ENCODE data around the gene SH3PXD2A.
A peak's percentile ranks its signal among the peaks of the same experiment; 100 is the strongest.

The SH3PXD2A gene

DNA sequence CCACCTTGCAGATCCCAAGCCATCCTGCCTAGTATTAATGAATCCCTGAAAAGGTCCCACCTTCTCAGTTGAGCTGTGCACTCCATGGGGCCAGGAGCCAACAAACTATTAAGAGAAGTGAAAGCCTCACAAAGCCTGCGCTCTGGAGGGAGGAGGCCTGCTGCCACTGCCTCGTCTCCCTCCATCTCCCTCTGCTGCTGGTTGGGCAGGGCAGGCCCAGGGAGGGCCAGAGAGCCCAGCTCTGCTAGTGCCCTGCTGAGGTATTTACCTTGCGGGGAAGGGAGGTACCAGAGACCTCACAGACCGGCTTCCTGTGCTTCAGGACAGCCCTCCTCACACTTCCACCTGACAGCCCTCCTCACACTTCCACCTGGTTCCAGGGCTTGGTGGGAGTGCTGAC lies 171.5 kb downstream of the SH3PXD2A start:
- DNase-seq (ENCODE audit: low spot score) = no peak

- DNase-seq (ENCODE audit: low spot score) = no peak
Observed at GRCh38 chr10:103682631-103683030, 172.7 kb downstream of the SH3PXD2A start.

- no peak for DNase-seq (ENCODE audit: low spot score)
Observed at GRCh38 chr10:103681617-103682399, 173.6 kb downstream of the SH3PXD2A start.

DNA sequence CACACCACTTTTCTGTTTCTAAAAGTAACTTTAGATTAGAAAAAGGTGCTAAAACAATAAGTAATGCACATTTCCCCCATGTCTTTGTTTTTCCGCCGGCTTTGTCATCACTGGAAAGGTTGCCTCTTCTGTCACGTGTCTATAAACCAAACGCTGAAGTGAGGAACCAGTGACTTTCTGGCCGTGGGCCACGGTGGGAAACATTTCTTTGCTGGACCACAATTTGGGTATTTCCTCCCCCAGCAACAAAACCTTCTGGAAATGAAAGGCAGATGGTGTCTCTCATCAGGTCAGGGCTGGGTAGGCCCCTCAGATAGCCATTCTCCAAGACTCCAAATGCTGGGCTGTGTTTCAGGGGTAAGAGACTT lies 174.5 kb downstream of the SH3PXD2A start:
- DNase-seq (ENCODE audit: low spot score) = no peak

DNA sequence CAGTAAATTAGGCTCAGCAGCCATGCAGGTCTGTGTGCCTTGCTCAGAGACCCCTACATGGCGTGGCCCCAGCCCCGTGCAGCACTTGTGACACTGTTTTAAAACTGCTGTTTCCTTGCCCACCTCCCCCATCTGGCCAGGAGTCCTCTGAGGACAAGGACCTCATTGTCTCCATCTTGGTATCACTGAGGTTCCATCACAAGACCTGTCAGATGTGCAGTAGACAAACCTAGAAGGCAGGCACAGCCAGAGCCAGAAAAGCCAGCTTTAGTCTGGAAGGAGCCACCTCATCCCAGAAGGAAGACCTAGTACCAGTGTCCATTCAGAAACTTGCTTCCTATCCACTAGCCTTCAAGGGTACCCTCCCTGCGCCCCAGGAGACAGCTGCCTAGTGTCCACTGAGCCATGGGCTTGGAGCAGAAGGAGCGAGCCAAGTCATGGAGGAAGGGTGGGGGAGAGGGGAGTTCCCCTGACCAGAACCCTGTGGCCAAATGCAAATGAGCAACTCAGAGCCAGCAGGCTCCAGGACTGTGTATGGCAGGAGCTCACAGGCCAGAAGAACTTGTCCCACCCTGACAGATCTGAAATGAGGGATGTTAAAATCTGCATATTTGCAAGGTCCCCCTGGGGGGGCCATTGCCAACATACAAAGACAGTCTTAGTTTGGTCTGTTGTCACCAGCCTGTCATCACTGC lies 176.1 kb downstream of the SH3PXD2A start:
- DNase-seq (ENCODE audit: low spot score) = peak; percentile 33

DNA sequence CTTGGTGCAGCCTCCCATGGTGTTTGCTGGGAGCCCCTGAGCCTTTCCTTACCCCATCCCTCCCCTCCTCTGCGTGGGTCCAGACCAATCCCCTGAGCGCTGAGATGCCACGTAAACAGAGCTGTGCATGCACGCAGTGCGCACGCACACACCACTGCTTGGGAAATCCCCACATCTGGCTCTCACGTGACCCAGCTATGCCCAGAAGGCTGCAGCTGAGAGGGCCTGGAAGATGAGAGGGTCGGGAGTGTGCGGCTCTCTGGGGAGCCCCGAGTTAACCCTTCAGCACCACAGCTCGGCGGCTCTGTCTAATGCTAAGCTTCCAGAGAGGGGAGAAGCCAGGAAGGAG lies 177.2 kb downstream of the SH3PXD2A start:
- peak; percentile 97 for DNase-seq (ENCODE audit: low spot score)

DNA sequence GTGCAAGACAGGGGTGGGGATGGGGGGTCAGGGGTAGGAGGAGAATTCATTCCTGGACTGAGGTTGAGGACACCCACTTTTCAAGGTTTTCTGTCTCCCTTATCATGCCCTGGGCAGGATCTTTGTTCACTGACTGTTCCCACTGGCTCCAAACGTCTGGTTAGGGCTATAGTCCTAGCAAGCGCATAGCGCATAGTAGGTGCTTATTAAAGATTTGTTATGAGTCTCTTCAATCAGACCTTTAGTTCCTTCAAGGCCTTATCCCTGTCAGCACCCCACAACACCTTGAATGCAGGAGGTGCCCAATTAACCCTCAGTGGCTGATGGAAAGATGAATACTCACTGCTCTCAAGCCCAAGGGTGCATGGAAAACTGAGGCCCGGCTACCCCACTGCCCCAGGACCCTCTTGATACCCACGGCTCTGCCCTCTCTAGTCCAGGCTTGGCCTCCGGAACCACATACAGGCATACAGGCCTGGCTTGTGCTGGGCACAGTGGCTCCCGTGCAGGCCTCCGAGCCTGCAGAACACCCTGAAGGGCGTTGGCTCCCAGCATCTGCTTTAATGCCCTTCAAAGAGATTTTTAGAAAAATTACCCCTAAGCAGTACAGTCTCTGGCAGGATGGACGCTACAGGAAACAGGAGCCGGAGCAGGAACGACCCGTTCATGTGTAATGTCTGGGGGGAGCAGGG lies 177.7 kb downstream of the SH3PXD2A start:
- DNase-seq (ENCODE audit: low spot score) = no peak

GRCh38 chr10:103676851-103677417 lies 178.4 kb downstream of the SH3PXD2A start:
- no peak for DNase-seq (ENCODE audit: low spot score)

DNA sequence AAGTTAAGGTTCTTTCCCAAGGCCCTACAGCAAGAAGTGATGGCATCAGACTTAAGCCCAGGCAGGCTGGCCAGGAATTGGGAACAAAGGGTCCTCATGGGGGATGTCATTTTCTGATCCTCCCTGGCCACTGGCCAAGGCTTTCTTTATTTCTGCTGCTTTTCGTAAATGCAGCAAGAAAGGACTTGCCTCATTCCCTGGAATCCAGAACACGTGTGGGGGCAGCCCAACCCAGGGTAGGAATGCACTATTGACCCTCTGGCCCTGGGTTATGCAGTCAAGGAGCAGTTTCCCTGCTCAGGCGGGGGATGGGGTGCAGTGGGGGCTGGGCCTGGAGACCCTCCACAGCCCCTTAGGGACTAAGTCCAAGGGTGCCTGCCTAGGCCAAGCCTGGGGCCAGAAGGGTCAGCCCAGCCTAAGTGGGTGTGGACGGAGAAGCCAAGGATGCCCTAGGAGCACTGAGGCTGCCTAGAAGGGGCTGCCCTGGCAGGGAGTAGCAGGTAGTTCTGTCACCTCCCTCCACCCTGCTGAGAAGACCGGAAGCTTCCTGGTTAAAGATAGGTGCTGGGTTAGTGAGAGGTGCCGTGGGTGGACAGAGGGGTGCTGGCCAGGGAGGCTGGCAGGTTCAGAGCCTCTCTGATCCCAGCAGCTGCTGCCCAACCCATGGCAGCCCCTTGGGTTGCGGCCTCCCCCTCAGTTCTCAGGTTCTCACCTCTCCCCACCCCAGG lies 179.2 kb downstream of the SH3PXD2A start:
- no peak for DNase-seq (ENCODE audit: low spot score)

DNA sequence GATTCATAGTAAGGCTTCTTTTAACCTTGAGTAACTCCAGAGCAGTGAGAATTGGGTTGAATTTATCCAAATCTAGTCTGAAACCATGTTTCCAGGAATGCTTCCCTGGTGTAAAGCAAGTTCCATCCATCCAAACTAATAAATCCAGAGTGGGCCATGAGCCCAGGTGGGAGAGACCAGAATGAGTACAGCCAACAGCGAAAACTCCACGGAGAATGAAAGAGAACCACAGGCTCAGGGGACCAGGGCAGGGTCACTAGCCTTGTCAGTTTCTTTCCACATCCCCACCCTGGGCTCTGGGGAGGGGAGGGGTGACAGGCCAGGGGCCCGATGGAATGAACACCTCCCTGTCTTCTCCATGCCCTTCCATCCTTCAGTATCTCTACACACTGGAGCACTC lies 181.8 kb downstream of the SH3PXD2A start:
- DNase-seq (ENCODE audit: low spot score) = no peak

GRCh38 chr10:103672345-103672744 lies 183.0 kb downstream of the SH3PXD2A start:
- no peak for DNase-seq (ENCODE audit: low spot score)

DNA sequence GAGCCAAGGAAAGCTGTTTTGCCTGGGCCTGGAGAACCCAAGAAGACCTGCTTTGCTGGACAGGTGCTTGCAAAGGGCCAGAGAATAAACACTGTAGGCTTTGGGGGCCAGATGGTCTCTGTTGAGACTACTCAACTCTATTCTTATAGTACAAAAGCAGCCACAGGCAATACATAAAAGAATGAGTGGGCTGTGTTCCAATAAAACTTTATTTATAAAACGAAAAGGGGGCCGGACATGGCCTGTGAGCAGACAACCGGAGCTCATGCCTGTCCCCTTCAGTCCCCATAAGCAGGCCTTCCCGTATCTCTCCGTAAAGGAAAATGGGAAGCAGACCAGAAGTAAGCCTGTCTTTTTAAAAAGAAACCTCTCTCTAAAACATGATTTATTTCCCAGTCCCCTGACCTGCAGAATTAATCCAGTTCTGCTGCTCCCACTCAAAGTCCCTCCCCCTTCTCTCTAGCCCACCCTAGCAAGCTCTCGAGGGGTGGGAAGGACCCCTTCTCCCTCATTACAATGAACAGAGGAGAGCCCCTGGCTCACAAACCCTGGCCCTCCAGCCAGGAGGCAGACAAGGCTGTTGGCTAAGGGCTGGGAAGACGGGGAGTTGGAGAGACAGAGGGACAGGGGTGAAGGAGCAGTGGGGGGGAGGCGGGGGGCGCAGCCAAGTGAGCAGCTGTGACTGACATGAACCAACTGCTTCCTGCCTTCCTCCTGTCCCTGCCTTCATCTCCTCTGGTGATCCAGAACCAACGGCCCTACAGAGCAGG lies 184.1 kb downstream of the SH3PXD2A start:
- DNase-seq (ENCODE audit: low spot score) = no peak

GRCh38 chr10:103669944-103670343 lies 185.4 kb downstream of the SH3PXD2A start:
- no peak for DNase-seq (ENCODE audit: low spot score)

GRCh38 chr10:103669243-103669929 lies 186.0 kb downstream of the SH3PXD2A start:
- no peak for DNase-seq (ENCODE audit: low spot score)

DNA sequence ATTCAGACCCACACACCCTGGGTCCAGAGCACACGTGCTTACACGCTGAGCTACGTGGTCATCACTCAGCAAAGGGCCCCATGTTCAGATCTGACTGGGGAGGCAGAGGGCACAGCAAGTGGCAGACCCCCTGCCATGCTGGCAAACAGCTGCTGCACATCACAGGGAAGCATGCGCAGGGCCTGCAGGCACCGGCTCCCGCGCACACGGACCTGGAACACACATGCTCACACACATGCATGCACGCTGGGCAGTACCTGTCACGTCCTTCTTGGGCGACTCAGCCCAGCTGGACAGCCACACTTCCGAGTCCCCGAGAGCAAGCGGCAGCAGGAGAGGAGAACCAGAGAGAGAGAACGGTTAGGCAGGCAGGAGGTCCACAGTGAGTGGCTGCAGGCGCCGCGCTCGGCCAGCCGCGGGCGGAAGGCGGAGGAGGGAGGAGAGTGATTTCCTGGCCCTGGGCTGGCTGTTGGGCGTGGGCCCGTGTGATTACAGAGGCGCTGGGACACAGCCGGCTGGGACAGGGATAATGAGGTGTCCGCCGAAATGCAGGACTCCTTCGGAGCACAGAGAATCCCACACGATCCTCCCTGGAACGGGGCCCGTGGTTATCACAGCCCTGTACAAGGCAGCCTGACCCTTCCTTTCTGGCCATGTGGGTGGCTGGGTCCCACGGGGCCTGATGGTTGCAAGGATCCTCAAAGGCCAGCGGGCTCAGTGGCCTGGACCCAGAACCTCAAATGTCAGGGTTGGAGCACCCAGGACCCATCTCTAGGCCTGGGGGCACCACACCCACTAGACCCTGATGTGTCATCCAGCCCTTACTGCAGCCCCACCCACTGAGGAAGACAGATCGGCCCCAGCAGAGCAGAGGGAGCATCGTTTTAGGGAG lies 186.8 kb downstream of the SH3PXD2A start:
- no peak for DNase-seq (ENCODE audit: low spot score)

DNA sequence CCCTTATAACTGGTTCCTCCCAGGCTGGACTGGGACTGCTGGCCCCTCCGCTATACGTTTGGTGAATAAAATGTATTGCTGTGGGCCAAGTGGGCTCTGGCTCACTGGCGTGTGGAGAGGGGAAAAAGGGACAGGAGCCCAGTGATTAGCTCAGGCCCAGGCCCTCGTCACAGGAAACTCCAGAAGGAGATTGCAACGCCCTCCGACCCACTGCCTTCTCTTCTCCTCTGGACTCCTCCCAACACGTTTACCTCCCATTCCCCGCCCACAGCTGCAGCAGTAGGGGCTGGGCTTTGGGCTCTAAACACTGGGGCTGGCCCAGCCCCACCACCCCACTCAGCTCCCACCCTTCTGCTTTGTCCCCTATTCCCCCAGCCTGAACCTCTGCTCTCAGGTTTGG lies 188.0 kb downstream of the SH3PXD2A start:
- no peak for DNase-seq (ENCODE audit: low spot score)

DNA sequence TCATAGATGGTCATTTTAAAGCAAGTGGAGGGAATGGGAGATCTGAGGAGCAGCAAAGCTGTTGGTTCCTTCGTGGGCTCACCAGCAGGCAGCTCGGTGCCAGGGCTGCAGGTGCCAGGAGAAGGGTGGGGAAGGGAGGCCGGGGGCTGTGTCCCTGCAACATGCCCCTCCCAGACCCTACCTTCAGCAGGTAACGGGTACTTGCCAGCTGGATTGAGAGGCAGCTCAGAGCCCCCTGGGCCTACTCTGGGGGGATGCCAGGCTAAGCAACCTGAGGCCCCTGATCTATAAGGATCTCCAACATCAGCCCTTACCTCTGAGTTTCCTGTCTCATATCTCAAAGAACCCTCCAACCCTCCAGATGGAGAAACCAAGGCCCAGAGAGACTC lies 188.6 kb downstream of the SH3PXD2A start:
- no peak for DNase-seq (ENCODE audit: low spot score)

DNA sequence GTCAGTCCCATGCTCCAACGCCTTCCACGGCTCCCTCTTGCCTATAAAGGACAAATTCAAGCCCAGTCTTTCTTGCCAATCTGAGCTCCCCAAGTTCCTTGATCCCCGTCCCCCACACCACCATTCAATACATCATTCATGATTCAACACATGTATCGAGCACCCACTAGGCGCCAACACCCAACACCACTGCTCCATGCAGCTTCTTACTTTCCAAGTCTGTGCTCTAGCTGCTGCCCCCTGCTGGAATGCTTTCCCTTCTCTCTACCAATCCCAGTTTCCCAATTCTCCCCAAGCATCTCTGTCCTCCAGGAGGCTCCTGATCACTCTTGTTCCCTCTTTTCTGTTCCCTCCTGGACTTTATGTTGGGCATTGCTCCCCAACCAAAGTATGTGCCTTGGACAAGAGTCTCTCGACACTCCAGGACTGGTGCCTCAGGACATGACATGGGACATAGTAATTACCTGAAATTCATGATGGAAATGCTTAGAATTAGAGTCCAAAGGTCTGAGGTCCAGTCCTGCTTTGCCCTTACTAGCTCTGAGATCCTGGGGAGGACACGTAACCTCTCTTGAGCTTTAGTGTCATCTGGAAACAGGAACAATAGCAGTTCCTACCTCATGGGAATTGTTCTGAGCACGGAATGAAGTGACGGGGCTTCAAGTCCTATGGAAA lies 189.2 kb downstream of the SH3PXD2A start:
- DNase-seq (ENCODE audit: low spot score) = no peak

Measured in NAMALWA (cell line).